Keratinocyte (primary cell): ENCODE data around the gene PSMC3. TPM values are rescaled to one million over a fixed set of nuclear protein-coding genes. Genes with fewer than 3 reads are reported as not detected.

ENCODE experiments used
- DNase-seq: peaks from one replicate; pipeline ENCODE4 v3.0.0-alpha.2; 2011; ENCODE audit warnings: low read depth, missing footprints, low spot score
- FAIRE-seq: peaks from 2 replicates; lab custom pipeline; 2011; peaks lifted over from hg19 to GRCh38; lab: Jason Lieb, UNC
- H2AFZ ChIP-seq: 2 replicates; pipeline ENCODE4 v1.6.0; 2012; ENCODE audit warnings: low read length, control low read depth, inconsistent platforms; ENCODE audit not compliant: control insufficient read depth
- H3K27ac ChIP-seq: 2 replicates; pipeline ENCODE4 v1.5.1; 2011; ENCODE audit warnings: low read length; ENCODE audit not compliant: control insufficient read depth, insufficient read depth
- H3K27me3 ChIP-seq: 3 replicates; pipeline ENCODE4 v1.6.0; 2011; ENCODE audit warnings: low read length; ENCODE audit not compliant: control insufficient read depth, insufficient read depth; ENCODE audit errors: extremely low read depth
- H3K36me3 ChIP-seq, 2 experiments: 2 replicates in 1 of 2; 3 replicates in 1 of 2; pipeline ENCODE4 v1.5.1; 2011; ENCODE audit warnings: low read length in 2 of 2, mild to moderate bottlenecking in 1 of 2; ENCODE audit not compliant: control insufficient read depth in 2 of 2, insufficient read depth in 2 of 2; ENCODE audit errors: extremely low read depth in 1 of 2
- H3K4me1 ChIP-seq: 3 replicates; pipeline ENCODE4 v1.5.1; 2011; ENCODE audit warnings: low read length; ENCODE audit not compliant: control insufficient read depth, insufficient read depth; ENCODE audit errors: extremely low read depth
- H3K4me2 ChIP-seq: 3 replicates; pipeline ENCODE4 v1.6.0; 2011; ENCODE audit warnings: low read depth, low read length; ENCODE audit not compliant: control insufficient read depth, insufficient read depth; ENCODE audit errors: extremely low read depth
- H3K4me3 ChIP-seq, 3 experiments: fragments of 200-600 bp in 1 of 3; sonication (generic) in 1 of 3; 2 replicates in 2 of 3; 3 replicates in 1 of 3; pipeline ENCODE4 v1.5.1; 2011 to 2016; ENCODE audit warnings: low read length in 3 of 3, mild to moderate bottlenecking in 3 of 3, control low read depth in 2 of 3, inconsistent platforms in 1 of 3, low read depth in 1 of 3, mixed read lengths in 1 of 3, mixed run types in 1 of 3, moderate library complexity in 1 of 3; ENCODE audit not compliant: control insufficient read depth in 2 of 3, insufficient read depth in 2 of 3; ENCODE audit errors: extremely low read depth in 1 of 3
- H3K79me2 ChIP-seq: 2 replicates; pipeline ENCODE4 v1.6.0; 2012; ENCODE audit warnings: low read length; ENCODE audit not compliant: control insufficient read depth, insufficient read depth
- H3K9ac ChIP-seq: 3 replicates; pipeline ENCODE4 v1.6.0; 2011; ENCODE audit warnings: low read length; ENCODE audit not compliant: control insufficient read depth, insufficient read depth; ENCODE audit errors: extremely low read depth
- H3K9me1 ChIP-seq: 3 replicates; pipeline ENCODE4 v1.6.0; 2011; ENCODE audit warnings: low read length; ENCODE audit not compliant: control insufficient read depth, insufficient read depth; ENCODE audit errors: extremely low read depth
- H3K9me3 ChIP-seq: 2 replicates; pipeline ENCODE4 v1.5.1; 2012; ENCODE audit warnings: low read depth, low read length; ENCODE audit not compliant: control insufficient read depth
- H4K20me1 ChIP-seq: 3 replicates; pipeline ENCODE4 v1.6.0; 2011; ENCODE audit warnings: low read length; ENCODE audit not compliant: control insufficient read depth, insufficient read depth; ENCODE audit errors: extremely low read depth
- EZH2 ChIP-seq: IDR thresholded peaks from one replicate; pipeline ENCODE4 v1.6.1; 2012; ENCODE audit warnings: inconsistent platforms, mild to moderate bottlenecking, low read length, moderate library complexity
- dilution Hi-C: fragments of 300-500 bp; cut with MboI; formaldehyde crosslinking; loops from one replicate; pipeline ENCODE4 v1.7.0; 2020; ENCODE audit warnings: low sequenced_read_pairs; ENCODE audit not compliant: extremely low pct_ligation_motif_present
- polyA plus RNA-seq, 5 experiments: library from polyadenylated mRNA; depleted of rRNA in 3 of 5; stranded (reverse) in 3 of 5; stranded (forward) in 1 of 5; unstranded in 1 of 5; fragments of >200 nt; gene quantifications; 1 replicate in 1 of 5; 2 replicates in 3 of 5; 3 replicates in 1 of 5; pipeline versions ENCODE4 v1.2.1 to v1.2.3, GENCODE V29; 2011 to 2012; ENCODE audit warnings: missing spikeins in 2 of 5, low read depth in 1 of 5, low replicate concordance in 1 of 5
- TF ChIP-seq, protein P1 (sequence below), 3 experiments: IDR thresholded peaks in 1 of 3; conservative IDR thresholded peaks in 1 of 3; optimal IDR thresholded peaks in 1 of 3; 2 replicates in 2 of 3; 3 replicates in 1 of 3; pipeline versions ENCODE3 to v1.5.1; 2011; ENCODE audit warnings: low read length in 3 of 3, mild to moderate bottlenecking in 3 of 3, moderate library complexity in 2 of 3, control low read depth in 1 of 3, inconsistent platforms in 1 of 3; ENCODE audit not compliant: insufficient read depth in 2 of 3; ENCODE audit errors: extremely low read depth in 1 of 3

PSMC3 gene
- polyA plus RNA-seq, 1 donor (not counting 4 experiments of a cell fraction or from before 2014, with no cell fraction given) = 172 TPM

DNA sequence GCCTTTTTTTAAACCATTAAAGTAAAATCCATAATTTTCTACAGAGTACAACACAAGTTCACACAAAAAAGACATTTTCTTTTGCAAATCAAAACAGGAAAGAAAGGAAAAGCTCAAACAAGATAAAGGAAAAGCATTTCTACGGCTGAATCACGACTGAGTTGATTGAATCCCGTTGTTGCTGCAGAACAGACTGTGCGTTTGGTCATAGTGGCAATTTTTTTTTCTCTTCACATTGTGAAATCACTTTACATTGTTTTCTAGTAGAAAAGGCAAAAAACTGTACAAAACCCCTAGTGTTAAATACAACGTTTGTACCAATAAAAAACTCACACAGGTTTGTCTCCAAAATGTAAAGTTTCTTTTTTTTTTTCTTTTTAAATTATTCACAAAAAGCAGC, 40.0 kb upstream of the PSMC3 start:
- Histone ChIP-seq H4K20me1 (peaks cover 13% of the 10 kb centered on the region), H3K27me3 (no peaks in the 10 kb centered on the region), H3K9ac (no peak overlapping the region), H3K27ac (no peak overlapping the region), H3K4me3 (no peak overlapping the region), H2AFZ (no peak overlapping the region), H3K9me1 (no peaks in the 10 kb centered on the region), H3K36me3 (peaks cover 36 to 48% of the 10 kb centered on the region in 2 experiments), H3K79me2 (peaks cover 45% of the 10 kb centered on the region), H3K9me3 (no peaks in the 10 kb centered on the region), H3K4me2 (no peak overlapping the region), H3K4me1 (no peaks in the 10 kb centered on the region)
- no peak for DNase-seq
- dilution Hi-C loops = no loop called here
- no peak for FAIRE-seq
- TF ChIP-seq, protein P1, sequence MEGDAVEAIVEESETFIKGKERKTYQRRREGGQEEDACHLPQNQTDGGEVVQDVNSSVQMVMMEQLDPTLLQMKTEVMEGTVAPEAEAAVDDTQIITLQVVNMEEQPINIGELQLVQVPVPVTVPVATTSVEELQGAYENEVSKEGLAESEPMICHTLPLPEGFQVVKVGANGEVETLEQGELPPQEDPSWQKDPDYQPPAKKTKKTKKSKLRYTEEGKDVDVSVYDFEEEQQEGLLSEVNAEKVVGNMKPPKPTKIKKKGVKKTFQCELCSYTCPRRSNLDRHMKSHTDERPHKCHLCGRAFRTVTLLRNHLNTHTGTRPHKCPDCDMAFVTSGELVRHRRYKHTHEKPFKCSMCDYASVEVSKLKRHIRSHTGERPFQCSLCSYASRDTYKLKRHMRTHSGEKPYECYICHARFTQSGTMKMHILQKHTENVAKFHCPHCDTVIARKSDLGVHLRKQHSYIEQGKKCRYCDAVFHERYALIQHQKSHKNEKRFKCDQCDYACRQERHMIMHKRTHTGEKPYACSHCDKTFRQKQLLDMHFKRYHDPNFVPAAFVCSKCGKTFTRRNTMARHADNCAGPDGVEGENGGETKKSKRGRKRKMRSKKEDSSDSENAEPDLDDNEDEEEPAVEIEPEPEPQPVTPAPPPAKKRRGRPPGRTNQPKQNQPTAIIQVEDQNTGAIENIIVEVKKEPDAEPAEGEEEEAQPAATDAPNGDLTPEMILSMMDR (optimal IDR thresholded peaks at IDR 0.05 in 1 of 3, IDR thresholded peaks at IDR 0.05 in 1 of 3, conservative IDR thresholded peaks at IDR 0.05 in 1 of 3; ENCODE audit: extremely low read depth in 1 of 3, insufficient read depth in 2 of 3, low read length in 3 of 3) = no peak
- TF ChIP-seq EZH2 = no peak

DNA sequence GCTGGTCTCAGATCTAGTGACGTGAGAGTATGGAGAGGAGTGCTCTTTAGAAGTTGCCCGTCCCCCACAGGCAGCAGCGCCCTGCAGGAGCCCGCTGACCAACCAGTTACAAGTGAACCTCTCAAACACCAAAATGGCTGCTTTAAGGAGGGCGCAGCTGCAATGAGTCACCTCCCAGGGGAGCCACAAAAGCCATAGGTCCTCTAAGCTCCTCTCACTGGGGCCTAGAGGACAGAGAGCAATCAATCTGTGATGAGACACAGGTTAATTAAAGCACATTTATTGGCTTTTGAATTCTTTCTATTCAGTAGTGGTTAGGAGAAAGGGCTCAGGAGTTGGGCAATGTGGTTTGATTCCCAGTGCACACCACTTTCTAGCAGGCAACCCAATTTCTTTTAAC, 38.2 kb upstream of the PSMC3 start:
- Histone ChIP-seq H3K9me1 (peaks cover 4% of the 10 kb centered on the region), H3K9me3 (no peaks in the 10 kb centered on the region), H3K36me3 (peaks cover 27 to 48% of the 10 kb centered on the region in 2 experiments), H3K9ac (no peak overlapping the region), H4K20me1 (peaks cover 9% of the 10 kb centered on the region), H3K4me3 (no peak overlapping the region), H3K4me2 (no peak overlapping the region), H3K27ac (no peak overlapping the region), H3K4me1 (no peaks in the 10 kb centered on the region), H3K79me2 (peaks cover 33% of the 10 kb centered on the region), H3K27me3 (no peaks in the 10 kb centered on the region), H2AFZ (no peak overlapping the region)
- FAIRE-seq (no peak), DNase-seq (no peak)
- TF ChIP-seq, protein P1 (optimal IDR thresholded peaks at IDR 0.05 in 1 of 3, IDR thresholded peaks at IDR 0.05 in 1 of 3, conservative IDR thresholded peaks at IDR 0.05 in 1 of 3; ENCODE audit: extremely low read depth in 1 of 3, insufficient read depth in 2 of 3, low read length in 3 of 3) = no peak
- dilution Hi-C loops = no loop called here
